Neural cell (in vitro differentiated cells): ENCODE measurements around the gene RBM19. TPM values are rescaled to one million over a fixed set of nuclear protein-coding genes. Genes with fewer than 3 reads are reported as not detected.

Source experiments
- H2AFZ ChIP-seq: fragments of 200-600, 300-800 bp; sonication (generic), shearing (Covaris generic); 2 replicates; pipeline ENCODE4 v1.6.0; 2014; ENCODE audit warnings: low read depth, mild to moderate bottlenecking, antibody characterized with exemption, low read length, moderate library complexity
- H3F3A ChIP-seq: fragments of 200-600 bp; shearing (Covaris generic); 2 replicates; pipeline ENCODE4 v1.6.1; 2016; ENCODE audit warnings: mild to moderate bottlenecking, moderate library complexity, mixed read lengths, antibody characterized with exemption, low read length; ENCODE audit not compliant: insufficient read depth, poor library complexity, severe bottlenecking
- H3K27ac ChIP-seq: fragments of 200-600, 300-800 bp; sonication (generic), shearing (Covaris generic); 2 replicates; pipeline ENCODE4 v1.5.1; 2014; ENCODE audit warnings: mild to moderate bottlenecking, low read length, moderate library complexity
- H3K27me3 ChIP-seq: fragments of 300-800, 200-600 bp; sonication (generic), shearing (Covaris generic); 2 replicates; pipeline ENCODE4 v1.6.0; 2014; ENCODE audit warnings: mild to moderate bottlenecking, low read depth, low read length, moderate library complexity; ENCODE audit not compliant: insufficient read depth
- H3K36me3 ChIP-seq: fragments of 300-800, 200-600 bp; sonication (generic), shearing (Covaris generic); 2 replicates; pipeline ENCODE4 v1.5.1; 2014; ENCODE audit warnings: mild to moderate bottlenecking, antibody characterized with exemption, low read length, moderate library complexity; ENCODE audit not compliant: insufficient read depth
- H3K4me2 ChIP-seq: fragments of 300-800, 200-600 bp; sonication (generic), shearing (Covaris generic); 2 replicates; pipeline ENCODE4 v1.6.0; 2014; ENCODE audit warnings: mild to moderate bottlenecking, low read length
- H3K4me3 ChIP-seq: fragments of 300-800, 200-600 bp; sonication (generic), shearing (Covaris generic); 2 replicates; pipeline ENCODE4 v1.5.1; 2014; ENCODE audit warnings: mild to moderate bottlenecking, low read length, moderate library complexity
- H3K79me2 ChIP-seq: fragments of 200-600 bp; shearing (Covaris generic); replicated peaks from 2 replicates; pipeline ENCODE4 v1.6.0; 2014; ENCODE audit warnings: mild to moderate bottlenecking, low read length, moderate library complexity; ENCODE audit not compliant: insufficient read depth
- H3K9ac ChIP-seq: fragments of 300-800, 200-600 bp; sonication (generic), shearing (Covaris generic); 2 replicates; pipeline ENCODE4 v1.6.1; 2016; ENCODE audit warnings: mild to moderate bottlenecking, low read length, mixed read lengths
- H3K9me2 ChIP-seq: fragments of 200-600 bp; shearing (Covaris generic); 2 replicates; pipeline ENCODE4 v1.6.1; 2016; ENCODE audit warnings: mild to moderate bottlenecking, low read length, mixed read lengths; ENCODE audit not compliant: insufficient read depth
- H3K9me3 ChIP-seq: fragments of 200-600, 300-800 bp; sonication (generic), shearing (Covaris generic); 2 replicates; pipeline ENCODE4 v1.6.1; 2016; ENCODE audit warnings: mild to moderate bottlenecking, mixed run types, low read length, moderate library complexity, mixed read lengths
- H4K20me1 ChIP-seq: fragments of 200-600 bp; shearing (Covaris generic); 2 replicates; pipeline ENCODE4 v1.6.1; 2016; ENCODE audit warnings: mild to moderate bottlenecking, mixed run types; ENCODE audit not compliant: insufficient read depth
- EP300 ChIP-seq: fragments of 450-650 bp; conservative IDR thresholded peaks from 2 replicates; pipeline ENCODE4 v1.6.1; 2014; ENCODE audit warnings: antibody characterized with exemption, mild to moderate bottlenecking, moderate library complexity; ENCODE audit not compliant: poor library complexity, severe bottlenecking
- EZH2 ChIP-seq: fragments of 200-600, 300-800 bp; shearing (Covaris generic), sonication (generic); IDR thresholded peaks from 2 replicates; pipeline ENCODE4 v1.6.1; 2014; ENCODE audit warnings: antibody characterized with exemption, low read length, borderline replicate concordance, mild to moderate bottlenecking; ENCODE audit not compliant: insufficient read depth, poor library complexity, severe bottlenecking
- MXI1 ChIP-seq: fragments of 450-650 bp; conservative IDR thresholded peaks from 2 replicates; pipeline ENCODE4 v1.6.1; 2014; ENCODE audit warnings: antibody characterized with exemption, mild to moderate bottlenecking; ENCODE audit not compliant: poor library complexity, severe bottlenecking
- POLR2AphosphoS5 ChIP-seq: IDR thresholded peaks from 2 replicates; pipeline ENCODE4 v1.6.1; 2012
- RAD21 ChIP-seq: fragments of 450-650 bp; conservative IDR thresholded peaks from 2 replicates; pipeline ENCODE4 v1.6.1; 2014; ENCODE audit warnings: antibody characterized with exemption, mild to moderate bottlenecking, moderate library complexity
- SMC3 ChIP-seq: fragments of 450-650 bp; conservative IDR thresholded peaks from 2 replicates; pipeline ENCODE4 v1.6.1; 2014; ENCODE audit warnings: antibody characterized with exemption, mild to moderate bottlenecking, moderate library complexity; ENCODE audit not compliant: poor library complexity
- TAF1 ChIP-seq: IDR thresholded peaks from 2 replicates; pipeline ENCODE4 v1.6.1; 2012; ENCODE audit warnings: low read depth
- polyA plus RNA-seq: library from polyadenylated mRNA; depleted of rRNA; stranded (reverse); fragments of >200 nt; gene quantifications from 2 replicates; pipeline ENCODE4 v1.2.3, GENCODE V29; 2014
- TF ChIP-seq, protein P1 (sequence below): IDR thresholded peaks from 2 replicates; pipeline ENCODE4 v1.6.1; 2012; ENCODE audit warnings: borderline replicate concordance
- TF ChIP-seq, protein P2 (sequence below): fragments of 450-650 bp; IDR thresholded peaks from 2 replicates; pipeline ENCODE4 v1.5.1; 2014; ENCODE audit warnings: antibody characterized with exemption, mild to moderate bottlenecking, moderate library complexity; ENCODE audit not compliant: poor library complexity, severe bottlenecking

Gene RBM19
- polyA plus RNA-seq, 1 donor from 2014 or later, result 14.2 TPM

DNA sequence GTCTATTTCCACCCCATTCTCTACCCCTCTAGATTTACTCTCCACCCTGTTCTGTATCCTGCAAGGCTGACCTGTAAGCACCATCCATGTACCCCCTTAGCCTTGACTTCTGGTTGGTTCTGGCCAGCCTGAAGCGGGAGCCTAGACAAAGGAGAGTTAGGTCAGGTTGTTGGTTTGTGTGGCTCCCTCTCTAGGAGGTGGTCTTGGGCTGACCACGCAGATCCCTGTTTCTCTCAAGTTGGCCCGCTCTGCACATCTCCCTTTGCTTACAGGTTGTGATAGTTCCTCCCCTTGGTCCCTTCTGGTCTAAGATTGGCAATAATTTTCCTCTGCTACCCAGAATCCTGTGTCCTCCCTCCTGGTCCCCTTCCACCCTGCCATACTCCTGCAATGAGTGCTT lies 38.3 kb upstream of the RBM19 start:
- Histone ChIP-seq H3K27me3 (no peaks in the 10 kb centered on the region), H3K9me2 (no peaks in the 10 kb centered on the region)

DNA sequence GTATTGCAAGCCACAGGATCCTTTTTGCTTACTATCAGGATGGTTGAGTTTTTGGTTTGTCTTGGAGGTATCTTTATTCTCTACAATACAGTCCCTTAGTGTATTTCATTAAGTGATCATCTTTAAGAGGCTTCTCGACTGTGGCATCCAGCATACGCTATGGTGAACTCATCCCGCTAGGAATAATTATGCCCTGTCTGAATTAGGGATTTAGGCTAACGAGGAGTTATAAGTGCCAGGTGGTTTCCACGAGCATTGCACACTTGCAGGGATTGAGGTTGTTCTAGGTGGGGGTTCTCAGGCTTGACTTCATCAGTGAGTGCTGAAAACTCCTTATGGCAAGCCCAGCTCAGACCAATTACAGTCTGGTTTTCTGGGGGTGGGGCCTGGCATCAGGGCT lies 37.2 kb upstream of the RBM19 start:
- Histone ChIP-seq H3K27ac (no peak overlapping the region), H3K27me3 (no peaks in the 10 kb centered on the region), H3K9ac (no peak overlapping the region), H3K9me3 (no peaks in the 10 kb centered on the region), H3K36me3 (no peaks in the 10 kb centered on the region), H4K20me1 (no peaks in the 10 kb centered on the region), H3K79me2 (no peaks in the 10 kb centered on the region), H3K4me2 (no peak overlapping the region), H3K4me3 (no peak overlapping the region), H3F3A (no peaks in the 10 kb centered on the region), H2AFZ (no peak overlapping the region), H3K9me2 (no peaks in the 10 kb centered on the region)
- TF ChIP-seq EZH2 (no peak), MXI1 (no peak), RAD21 (no peak), EP300 (no peak), POLR2AphosphoS5 (no peak), SMC3 (no peak), TAF1 (no peak)
- TF ChIP-seq, protein P1, sequence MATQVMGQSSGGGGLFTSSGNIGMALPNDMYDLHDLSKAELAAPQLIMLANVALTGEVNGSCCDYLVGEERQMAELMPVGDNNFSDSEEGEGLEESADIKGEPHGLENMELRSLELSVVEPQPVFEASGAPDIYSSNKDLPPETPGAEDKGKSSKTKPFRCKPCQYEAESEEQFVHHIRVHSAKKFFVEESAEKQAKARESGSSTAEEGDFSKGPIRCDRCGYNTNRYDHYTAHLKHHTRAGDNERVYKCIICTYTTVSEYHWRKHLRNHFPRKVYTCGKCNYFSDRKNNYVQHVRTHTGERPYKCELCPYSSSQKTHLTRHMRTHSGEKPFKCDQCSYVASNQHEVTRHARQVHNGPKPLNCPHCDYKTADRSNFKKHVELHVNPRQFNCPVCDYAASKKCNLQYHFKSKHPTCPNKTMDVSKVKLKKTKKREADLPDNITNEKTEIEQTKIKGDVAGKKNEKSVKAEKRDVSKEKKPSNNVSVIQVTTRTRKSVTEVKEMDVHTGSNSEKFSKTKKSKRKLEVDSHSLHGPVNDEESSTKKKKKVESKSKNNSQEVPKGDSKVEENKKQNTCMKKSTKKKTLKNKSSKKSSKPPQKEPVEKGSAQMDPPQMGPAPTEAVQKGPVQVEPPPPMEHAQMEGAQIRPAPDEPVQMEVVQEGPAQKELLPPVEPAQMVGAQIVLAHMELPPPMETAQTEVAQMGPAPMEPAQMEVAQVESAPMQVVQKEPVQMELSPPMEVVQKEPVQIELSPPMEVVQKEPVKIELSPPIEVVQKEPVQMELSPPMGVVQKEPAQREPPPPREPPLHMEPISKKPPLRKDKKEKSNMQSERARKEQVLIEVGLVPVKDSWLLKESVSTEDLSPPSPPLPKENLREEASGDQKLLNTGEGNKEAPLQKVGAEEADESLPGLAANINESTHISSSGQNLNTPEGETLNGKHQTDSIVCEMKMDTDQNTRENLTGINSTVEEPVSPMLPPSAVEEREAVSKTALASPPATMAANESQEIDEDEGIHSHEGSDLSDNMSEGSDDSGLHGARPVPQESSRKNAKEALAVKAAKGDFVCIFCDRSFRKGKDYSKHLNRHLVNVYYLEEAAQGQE, result no peak
- TF ChIP-seq, protein P2, sequence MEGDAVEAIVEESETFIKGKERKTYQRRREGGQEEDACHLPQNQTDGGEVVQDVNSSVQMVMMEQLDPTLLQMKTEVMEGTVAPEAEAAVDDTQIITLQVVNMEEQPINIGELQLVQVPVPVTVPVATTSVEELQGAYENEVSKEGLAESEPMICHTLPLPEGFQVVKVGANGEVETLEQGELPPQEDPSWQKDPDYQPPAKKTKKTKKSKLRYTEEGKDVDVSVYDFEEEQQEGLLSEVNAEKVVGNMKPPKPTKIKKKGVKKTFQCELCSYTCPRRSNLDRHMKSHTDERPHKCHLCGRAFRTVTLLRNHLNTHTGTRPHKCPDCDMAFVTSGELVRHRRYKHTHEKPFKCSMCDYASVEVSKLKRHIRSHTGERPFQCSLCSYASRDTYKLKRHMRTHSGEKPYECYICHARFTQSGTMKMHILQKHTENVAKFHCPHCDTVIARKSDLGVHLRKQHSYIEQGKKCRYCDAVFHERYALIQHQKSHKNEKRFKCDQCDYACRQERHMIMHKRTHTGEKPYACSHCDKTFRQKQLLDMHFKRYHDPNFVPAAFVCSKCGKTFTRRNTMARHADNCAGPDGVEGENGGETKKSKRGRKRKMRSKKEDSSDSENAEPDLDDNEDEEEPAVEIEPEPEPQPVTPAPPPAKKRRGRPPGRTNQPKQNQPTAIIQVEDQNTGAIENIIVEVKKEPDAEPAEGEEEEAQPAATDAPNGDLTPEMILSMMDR, result no peak

More for the DNA sequence above, 38.3 kb upstream of the RBM19 start:
- TF ChIP-seq SMC3, result no peak
- TF ChIP-seq EP300, result no peak
- TF ChIP-seq, protein P2, result no peak
- no peak for TF ChIP-seq EZH2
- TF ChIP-seq, protein P1, result no peak
- TF ChIP-seq POLR2AphosphoS5, result no peak
- TF ChIP-seq RAD21, result no peak
- TF ChIP-seq MXI1, result no peak
- TF ChIP-seq TAF1, result no peak
- Histone ChIP-seq H3K9ac (no peak overlapping the region), H3F3A (no peaks in the 10 kb centered on the region), H3K4me3 (no peak overlapping the region), H3K27ac (no peak overlapping the region), H3K9me3 (no peaks in the 10 kb centered on the region), H3K36me3 (no peaks in the 10 kb centered on the region), H2AFZ (no peak overlapping the region), H4K20me1 (no peaks in the 10 kb centered on the region), H3K4me2 (no peak overlapping the region), H3K79me2 (no peaks in the 10 kb centered on the region)
